ENCODE data around the gene LARP6. TPM values are rescaled to one million over a fixed set of nuclear protein-coding genes. Genes with fewer than 3 reads are reported as not detected.

Gene LARP6
- total and polyA plus RNA-seq, 11 donors, result 18.9 to 73.1 (median 43.6) TPM

GRCh38 chr15:70870051-70870450 is 16.1 kb upstream of the LARP6 start:
- H3K27ac ChIP-seq, result peak overlapping the region in 4 of 12 donors; percentile 7 to 37 (median 14)
- TF ChIP-seq CTCF (IDR thresholded peaks at IDR 0.05), result no peak
- TF ChIP-seq POLR2A (IDR thresholded peaks at IDR 0.05), result no peak
- intact Hi-C loops (cut with DNase I), result loop anchor here in 7 of 10 donors (5.0 to 10.0 kb wide), 3 partner anchors 185 to 195 kb away; no protein-coding TSS in a partner anchor

GRCh38 chr15:70869346-70869745 is 15.4 kb upstream of the LARP6 start:
- WGBS, 4 donors, result 66 to 95% (median 86%) methylated on average over 3 of the region's 3 CpGs
- intact Hi-C loops (cut with DNase I), result loop anchor here in 2 of 10 donors (2.0 to 5.0 kb wide), 2 partner anchors 37 to 45 kb away; no protein-coding TSS in a partner anchor

More at GRCh38 chr15:70870051-70870450, 16.1 kb upstream of the LARP6 start:
- Histone ChIP-seq H3K9me3 (no peaks in the 10 kb centered on the region), H3K27me3 (no peaks in the 10 kb centered on the region), H3K4me3 (no peak overlapping the region), H3K4me1 (peaks cover 0 to 39% (median 24%) of the 10 kb centered on the region in 12 donors), H3K36me3 (no peaks in the 10 kb centered on the region)
- DNase-seq (no peak), ATAC-seq (peak in 2 of 4 donors; percentile 42 to 45)

GRCh38 chr15:70867911-70868467 is 14.0 kb upstream of the LARP6 start:
- DNase-seq (peak in 3 of 5 donors; percentile 47 to 59 (median 53)), ATAC-seq (peak; percentile 36 to 74 (median 72))
- 22 to 39% (median 29%) methylated on average over 6 of the region's 6 CpGs for WGBS, 4 donors
- H3K36me3 ChIP-seq, result no peaks in the 10 kb centered on the region
- H3K4me3 ChIP-seq, result no peak overlapping the region
- H3K4me1 ChIP-seq, result peaks cover 0 to 44% (median 26%) of the 10 kb centered on the region in 12 donors
- TF ChIP-seq CTCF (IDR thresholded peaks at IDR 0.05) (no peak), POLR2A (IDR thresholded peaks at IDR 0.05) (no peak)
- H3K27me3 ChIP-seq, result no peaks in the 10 kb centered on the region
- peak overlapping the region in 11 of 12 donors; percentile 30 to 79 (median 53) for H3K27ac ChIP-seq
- intact Hi-C loops (cut with DNase I), result loop anchor here in 2 of 10 donors (2.0 to 5.0 kb wide), 2 partner anchors 36 to 43 kb away; no protein-coding TSS in a partner anchor
- no peaks in the 10 kb centered on the region for H3K9me3 ChIP-seq

More at GRCh38 chr15:70869346-70869745, 15.4 kb upstream of the LARP6 start:
- no peaks in the 10 kb centered on the region for H3K9me3 ChIP-seq
- H3K27me3 ChIP-seq, result no peaks in the 10 kb centered on the region
- H3K27ac ChIP-seq, result peak overlapping the region in 3 of 12 donors; percentile 7 to 51 (median 44)
- no peak for DNase-seq
- no peaks in the 10 kb centered on the region for H3K36me3 ChIP-seq
- TF ChIP-seq CTCF (IDR thresholded peaks at IDR 0.05) (no peak), POLR2A (IDR thresholded peaks at IDR 0.05) (no peak)
- H3K4me1 ChIP-seq, result peaks cover 0 to 39% (median 24%) of the 10 kb centered on the region in 12 donors
- no peak for ATAC-seq
- H3K4me3 ChIP-seq, result no peak overlapping the region

GRCh38 chr15:70866982-70867641 is 13.2 kb upstream of the LARP6 start:
- no peaks in the 10 kb centered on the region for H3K36me3 ChIP-seq
- H3K4me1 ChIP-seq, result peaks cover 0 to 44% (median 26%) of the 10 kb centered on the region in 12 donors
- H3K9me3 ChIP-seq, result no peaks in the 10 kb centered on the region
- DNase-seq, result no peak
- peak overlapping the region in 11 of 12 donors; percentile 30 to 75 (median 53) for H3K27ac ChIP-seq
- no peak for TF ChIP-seq CTCF (IDR thresholded peaks at IDR 0.05)
- TF ChIP-seq POLR2A (IDR thresholded peaks at IDR 0.05), result no peak
- no peaks in the 10 kb centered on the region for H3K27me3 ChIP-seq
- WGBS, 4 donors, result 83 to 88% (median 85%) methylated on average over 5 of the region's 5 CpGs
- no peak for ATAC-seq
- H3K4me3 ChIP-seq, result no peak overlapping the region
- intact Hi-C loops (cut with DNase I), result loop anchor here in 1 of 10 donors (5.0 kb wide), 1 partner anchor 35 kb away; no protein-coding TSS in a partner anchor

Data from heart left ventricle (tissue), 16 donors.